DND-41 (cell line): ENCODE measurements around the gene TMEM38A.
"Not testable (repeated sequence)": the region's sequence is repeated elsewhere in the genome, so short reads cannot be mapped to it uniquely, and the experiment has no call there.

Experiments used
- ATAC-seq: fragments of 200-7000 bp; cut with Tn5 transposase; 3 replicates; pipeline ENCODE4 v1.9.1; 2021; ENCODE audit warnings: low read depth; ENCODE audit not compliant: insufficient read depth
- DNase-seq: peaks from one replicate; pipeline ENCODE4 v3.0.0-alpha.2; 2020
- H2AFZ ChIP-seq: 2 replicates; pipeline ENCODE4 v1.6.0; 2012; ENCODE audit warnings: low read depth, low read length
- H3K27ac ChIP-seq: 2 replicates; pipeline ENCODE4 v1.5.1; 2012; ENCODE audit warnings: low read length, inconsistent platforms
- H3K27me3 ChIP-seq: fragments of 200-600 bp; sonication (generic); 2 replicates; pipeline ENCODE4 v1.6.0; 2012; ENCODE audit warnings: low read length, mild to moderate bottlenecking, inconsistent platforms; ENCODE audit not compliant: insufficient read depth, poor library complexity
- H3K36me3 ChIP-seq: 2 replicates; pipeline ENCODE4 v1.5.1; 2012; ENCODE audit warnings: low read length, inconsistent platforms; ENCODE audit not compliant: insufficient read depth
- H3K4me1 ChIP-seq: 2 replicates; pipeline ENCODE4 v1.5.1; 2012; ENCODE audit warnings: mild to moderate bottlenecking, low read length; ENCODE audit not compliant: insufficient read depth
- H3K4me2 ChIP-seq: 2 replicates; pipeline ENCODE4 v1.6.0; 2012; ENCODE audit warnings: mild to moderate bottlenecking, moderate library complexity, low read length, inconsistent platforms; ENCODE audit not compliant: insufficient read depth
- H3K4me3 ChIP-seq, 2 experiments: fragments of 200-600 bp in 1 of 2; shearing (Covaris generic) in 1 of 2; 2 replicates each; pipeline ENCODE4 v1.5.1; 2012 to 2016; ENCODE audit warnings: inconsistent platforms in 2 of 2, low read length in 2 of 2, mild to moderate bottlenecking in 2 of 2, low read depth in 1 of 2, moderate library complexity in 1 of 2
- H3K79me2 ChIP-seq: 2 replicates; pipeline ENCODE4 v1.6.0; 2012; ENCODE audit warnings: low read length, inconsistent platforms; ENCODE audit not compliant: insufficient read depth
- H3K9ac ChIP-seq: 2 replicates; pipeline ENCODE4 v1.6.0; 2012; ENCODE audit warnings: low read depth, mild to moderate bottlenecking, inconsistent platforms, low read length, moderate library complexity
- H3K9me3 ChIP-seq: 2 replicates; pipeline ENCODE4 v1.5.1; 2012; ENCODE audit warnings: low read length, moderate library complexity, mild to moderate bottlenecking, inconsistent platforms; ENCODE audit not compliant: insufficient read depth, severe bottlenecking
- H4K20me1 ChIP-seq: 2 replicates; pipeline ENCODE4 v1.6.0; 2012; ENCODE audit warnings: low read length; ENCODE audit not compliant: insufficient read depth
- EZH2 ChIP-seq: IDR thresholded peaks from 3 replicates; pipeline ENCODE4 v1.6.1; 2012; ENCODE audit warnings: borderline replicate concordance, low read depth, mild to moderate bottlenecking, moderate library complexity, low read length, inconsistent platforms; ENCODE audit not compliant: severe bottlenecking
- TF ChIP-seq, protein P1 (sequence below): IDR thresholded peaks from 2 replicates; pipeline ENCODE4 v1.5.1; 2012; ENCODE audit warnings: borderline replicate concordance, low read length, moderate library complexity, mild to moderate bottlenecking; ENCODE audit not compliant: poor library complexity, severe bottlenecking; ENCODE audit errors: extremely low read depth

Gene TMEM38A

DNA sequence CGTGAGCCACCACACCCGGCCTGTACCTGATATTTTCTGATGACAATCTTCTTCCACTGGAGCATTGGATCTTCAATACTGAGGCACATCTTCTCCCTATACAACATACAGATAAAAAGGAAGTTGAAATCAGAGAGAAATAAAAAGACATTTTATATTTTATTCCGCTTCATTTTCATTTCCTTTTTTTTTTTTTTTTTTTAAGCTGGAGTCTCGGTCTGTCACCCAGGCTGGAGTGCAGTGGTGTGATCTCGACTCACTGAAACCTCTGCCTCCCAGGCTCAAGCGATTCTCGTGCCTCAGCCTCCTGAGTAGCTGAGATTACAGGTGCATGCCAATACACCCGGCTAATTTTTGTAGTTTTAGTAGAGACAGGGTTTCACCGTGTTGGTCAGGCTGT, 51.4 kb downstream of the TMEM38A start:
- not testable (repeated sequence) for H3K9ac ChIP-seq, ATAC-seq, DNase-seq

DNA sequence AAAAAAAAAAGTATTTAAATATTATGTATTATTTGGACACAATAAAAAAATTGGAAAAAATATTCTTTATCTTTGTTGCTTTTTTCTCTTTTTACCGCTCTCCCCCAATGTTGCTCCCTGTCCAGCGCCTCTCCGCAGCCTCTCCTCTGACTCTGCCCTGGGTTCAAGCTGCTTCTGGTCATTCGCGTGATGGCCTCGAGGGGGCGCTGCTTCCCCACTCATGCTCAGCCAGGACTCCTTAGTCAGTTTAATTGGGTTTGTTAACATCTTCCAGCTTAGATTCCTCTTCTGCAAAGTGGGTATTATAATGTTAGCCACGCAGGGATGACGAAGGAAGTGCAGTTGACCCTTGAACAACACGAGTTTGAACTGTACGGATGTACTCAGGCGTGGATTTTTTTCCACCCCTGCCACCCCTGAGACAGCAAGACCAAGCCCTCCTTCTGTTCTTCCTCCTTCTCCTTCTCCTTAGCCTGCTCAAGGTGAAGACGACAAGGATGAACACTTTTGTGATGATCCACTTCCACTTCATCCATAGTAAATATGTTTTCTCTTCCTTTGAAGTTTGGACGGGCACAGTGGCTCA, 53.9 kb downstream of the TMEM38A start:
- H3K79me2 ChIP-seq, result no peaks in the 10 kb centered on the region
- H4K20me1 ChIP-seq, result no peaks in the 10 kb centered on the region
- no peaks in the 10 kb centered on the region for H3K27me3 ChIP-seq
- TF ChIP-seq, protein P1, sequence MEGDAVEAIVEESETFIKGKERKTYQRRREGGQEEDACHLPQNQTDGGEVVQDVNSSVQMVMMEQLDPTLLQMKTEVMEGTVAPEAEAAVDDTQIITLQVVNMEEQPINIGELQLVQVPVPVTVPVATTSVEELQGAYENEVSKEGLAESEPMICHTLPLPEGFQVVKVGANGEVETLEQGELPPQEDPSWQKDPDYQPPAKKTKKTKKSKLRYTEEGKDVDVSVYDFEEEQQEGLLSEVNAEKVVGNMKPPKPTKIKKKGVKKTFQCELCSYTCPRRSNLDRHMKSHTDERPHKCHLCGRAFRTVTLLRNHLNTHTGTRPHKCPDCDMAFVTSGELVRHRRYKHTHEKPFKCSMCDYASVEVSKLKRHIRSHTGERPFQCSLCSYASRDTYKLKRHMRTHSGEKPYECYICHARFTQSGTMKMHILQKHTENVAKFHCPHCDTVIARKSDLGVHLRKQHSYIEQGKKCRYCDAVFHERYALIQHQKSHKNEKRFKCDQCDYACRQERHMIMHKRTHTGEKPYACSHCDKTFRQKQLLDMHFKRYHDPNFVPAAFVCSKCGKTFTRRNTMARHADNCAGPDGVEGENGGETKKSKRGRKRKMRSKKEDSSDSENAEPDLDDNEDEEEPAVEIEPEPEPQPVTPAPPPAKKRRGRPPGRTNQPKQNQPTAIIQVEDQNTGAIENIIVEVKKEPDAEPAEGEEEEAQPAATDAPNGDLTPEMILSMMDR, result peak; percentile 92
- TF ChIP-seq EZH2, result no peak
- no peaks in the 10 kb centered on the region for H3K9me3 ChIP-seq
- peak; percentile 61 for DNase-seq
- no peak overlapping the region for H3K4me3 ChIP-seq
- no peak overlapping the region for H2AFZ ChIP-seq
- no peak overlapping the region for H3K9ac ChIP-seq
- H3K27ac ChIP-seq, result no peak overlapping the region
- H3K4me2 ChIP-seq, result no peak overlapping the region
- H3K36me3 ChIP-seq, result no peaks in the 10 kb centered on the region
- peak; percentile 65 for ATAC-seq
- H3K4me1 ChIP-seq, result no peaks in the 10 kb centered on the region

More for the DNA sequence above, 51.4 kb downstream of the TMEM38A start:
- not testable (repeated sequence) for H3K4me2 ChIP-seq, H4K20me1 ChIP-seq, H3K9me3 ChIP-seq, H3K79me2 ChIP-seq, H3K27me3 ChIP-seq, H3K27ac ChIP-seq, H3K4me3 ChIP-seq, H3K36me3 ChIP-seq, H3K4me1 ChIP-seq, H2AFZ ChIP-seq

DNA sequence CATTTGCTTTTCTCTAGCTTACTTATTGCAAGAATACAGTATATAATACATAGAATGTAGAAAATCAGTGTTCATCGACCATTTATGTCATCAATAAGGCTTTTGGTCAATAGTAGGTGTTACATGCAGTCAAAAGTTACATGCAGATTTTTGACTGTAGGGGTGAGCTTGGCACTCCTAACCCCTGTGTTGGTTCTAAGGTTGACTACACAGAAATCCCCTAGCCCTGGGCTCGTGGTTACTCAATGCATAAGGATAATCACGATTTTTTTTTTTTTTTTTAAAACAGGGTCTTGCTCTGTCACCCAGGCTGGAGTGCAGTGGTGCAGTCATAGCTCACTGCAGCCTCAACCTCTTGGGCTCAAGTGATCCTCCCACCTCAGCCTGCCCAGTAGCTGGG, 54.7 kb downstream of the TMEM38A start:
- Histone ChIP-seq H3K9ac (no peak overlapping the region), H3K36me3 (no peaks in the 10 kb centered on the region), H3K4me3 (no peak overlapping the region), H3K27ac (no peak overlapping the region), H3K79me2 (no peaks in the 10 kb centered on the region), H3K9me3 (no peaks in the 10 kb centered on the region), H3K4me1 (no peaks in the 10 kb centered on the region), H4K20me1 (no peaks in the 10 kb centered on the region), H2AFZ (no peak overlapping the region), H3K27me3 (no peaks in the 10 kb centered on the region), H3K4me2 (no peak overlapping the region)
- ATAC-seq (no peak), DNase-seq (no peak)
- TF ChIP-seq, protein P1, result no peak
- no peak for TF ChIP-seq EZH2

DNA sequence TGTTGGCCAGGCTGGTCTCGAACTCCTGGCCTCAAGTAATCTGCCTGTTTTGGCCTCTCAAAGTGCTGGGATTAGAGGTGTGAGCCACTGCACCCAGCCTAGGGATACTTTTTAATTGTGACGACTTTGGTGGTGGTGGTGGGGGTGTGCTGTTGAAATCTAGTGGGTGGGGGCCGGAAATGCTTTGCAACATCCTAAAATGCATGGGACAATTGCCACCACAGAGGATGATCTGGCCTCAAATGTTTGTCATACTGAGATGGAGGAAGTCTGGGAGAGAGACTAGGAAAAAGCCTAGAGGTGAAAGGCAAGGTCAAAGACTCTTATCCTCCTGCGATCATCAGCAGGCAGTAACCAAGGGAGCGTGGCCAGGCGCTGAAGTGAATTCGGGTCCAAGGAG, 60.1 kb downstream of the TMEM38A start:
- no peak for TF ChIP-seq EZH2
- TF ChIP-seq, protein P1, result no peak
- no peak for DNase-seq
- H3K4me3 ChIP-seq, result no peak overlapping the region
- H4K20me1 ChIP-seq, result no peaks in the 10 kb centered on the region
- H3K9ac ChIP-seq, result no peak overlapping the region
- no peak overlapping the region for H2AFZ ChIP-seq
- no peaks in the 10 kb centered on the region for H3K79me2 ChIP-seq
- no peaks in the 10 kb centered on the region for H3K27me3 ChIP-seq
- no peak for ATAC-seq
- no peak overlapping the region for H3K27ac ChIP-seq
- no peaks in the 10 kb centered on the region for H3K4me1 ChIP-seq
- no peaks in the 10 kb centered on the region for H3K36me3 ChIP-seq
- H3K9me3 ChIP-seq, result no peaks in the 10 kb centered on the region
- H3K4me2 ChIP-seq, result no peak overlapping the region
